ENCODE measurements around the gene APP.

DNA sequence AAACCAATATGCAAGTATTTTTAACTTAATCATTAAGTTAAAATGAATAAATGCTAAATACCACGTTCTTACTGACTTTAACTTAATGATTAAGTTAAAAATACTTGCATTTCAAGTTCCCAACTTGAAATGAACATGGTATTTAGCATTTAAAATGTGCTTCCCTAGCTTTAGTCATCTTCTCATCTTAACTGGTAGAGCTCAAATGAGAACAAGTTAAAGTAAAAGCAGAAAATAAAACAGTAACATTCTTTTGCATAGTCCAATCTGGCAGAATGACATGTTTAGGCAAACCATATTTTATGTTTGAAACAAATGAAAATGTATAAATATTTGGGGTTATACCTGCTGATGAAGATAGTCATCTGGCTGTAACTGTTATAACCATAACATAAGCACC, 186.0 kb downstream of the APP start:
- TF ChIP-seq CTCF (IDR thresholded peaks at IDR 0.05; ENCODE audit: low read depth, low read length) (no peak), EZH2phosphoT487 (IDR thresholded peaks at IDR 0.05; ENCODE audit: low read depth) (no peak)

All from OCI-LY3 (cell line).